ENCODE data around the gene ABCC1. TPM values are rescaled to one million over a fixed set of nuclear protein-coding genes. Genes with fewer than 3 reads are reported as not detected.

ABCC1 gene
- total RNA-seq, 1 donor from 2014 or later: 49.8 TPM

DNA sequence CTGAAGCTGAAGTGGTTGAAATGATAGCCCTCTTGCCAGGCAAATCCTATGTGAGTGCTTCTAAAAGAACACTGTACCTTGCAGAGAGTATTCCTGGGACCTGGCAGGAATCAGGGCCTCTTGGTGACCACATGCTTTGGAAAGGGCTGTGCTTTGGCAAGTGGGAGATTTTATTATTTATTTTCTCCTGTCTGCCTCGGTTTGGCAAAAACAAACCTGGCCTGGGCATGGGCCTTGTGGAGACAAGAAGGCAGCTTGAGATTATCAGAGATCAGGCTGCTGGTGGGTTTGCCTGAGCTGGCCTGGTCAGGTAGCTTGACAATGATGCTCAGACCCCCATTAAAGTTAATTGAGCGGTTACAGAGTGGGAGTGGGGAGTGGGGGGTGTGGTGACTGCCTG is 24.6 kb downstream of the ABCC1 start:
- H3K36me3 Mint-ChIP-seq (ENCODE audit: low read depth): peaks cover 50% of the 10 kb centered on the region
- no peak overlapping the region for H3K27ac Mint-ChIP-seq
- peaks cover 19% of the 10 kb centered on the region for H3K9me3 Mint-ChIP-seq
- no peak for DNase-seq
- H3K4me1 Mint-ChIP-seq: peaks cover 17% of the 10 kb centered on the region
- CTCF ChIA-PET: no interaction called here
- no peak overlapping the region for H3K4me3 Mint-ChIP-seq
- ATAC-seq (ENCODE audit: low read depth): no peak
- POLR2A ChIA-PET: interaction anchor here (1.0 kb wide), 1 partner anchor 15 kb away, joined by 3 read pairs; no protein-coding TSS in a partner anchor
- TF ChIP-seq, protein P1, sequence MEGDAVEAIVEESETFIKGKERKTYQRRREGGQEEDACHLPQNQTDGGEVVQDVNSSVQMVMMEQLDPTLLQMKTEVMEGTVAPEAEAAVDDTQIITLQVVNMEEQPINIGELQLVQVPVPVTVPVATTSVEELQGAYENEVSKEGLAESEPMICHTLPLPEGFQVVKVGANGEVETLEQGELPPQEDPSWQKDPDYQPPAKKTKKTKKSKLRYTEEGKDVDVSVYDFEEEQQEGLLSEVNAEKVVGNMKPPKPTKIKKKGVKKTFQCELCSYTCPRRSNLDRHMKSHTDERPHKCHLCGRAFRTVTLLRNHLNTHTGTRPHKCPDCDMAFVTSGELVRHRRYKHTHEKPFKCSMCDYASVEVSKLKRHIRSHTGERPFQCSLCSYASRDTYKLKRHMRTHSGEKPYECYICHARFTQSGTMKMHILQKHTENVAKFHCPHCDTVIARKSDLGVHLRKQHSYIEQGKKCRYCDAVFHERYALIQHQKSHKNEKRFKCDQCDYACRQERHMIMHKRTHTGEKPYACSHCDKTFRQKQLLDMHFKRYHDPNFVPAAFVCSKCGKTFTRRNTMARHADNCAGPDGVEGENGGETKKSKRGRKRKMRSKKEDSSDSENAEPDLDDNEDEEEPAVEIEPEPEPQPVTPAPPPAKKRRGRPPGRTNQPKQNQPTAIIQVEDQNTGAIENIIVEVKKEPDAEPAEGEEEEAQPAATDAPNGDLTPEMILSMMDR (IDR thresholded peaks at IDR 0.05): no peak
- intact Hi-C loops (cut with micrococcal nuclease): no loop called here
- H3K27me3 Mint-ChIP-seq: no peaks in the 10 kb centered on the region

- Mint-ChIP-seq H3K9me3 (peaks cover 22% of the 10 kb centered on the region), H3K27me3 (no peaks in the 10 kb centered on the region), H3K27ac (no peak overlapping the region), H3K36me3 (ENCODE audit: low read depth) (peaks cover 56% of the 10 kb centered on the region), H3K4me1 (peaks cover 16% of the 10 kb centered on the region), H3K4me3 (no peak overlapping the region)
- TF ChIP-seq, protein P1 (IDR thresholded peaks at IDR 0.05): no peak
- ChIA-PET CTCF (no interaction called here), POLR2A (no interaction called here)
- DNase-seq (no peak), ATAC-seq (ENCODE audit: low read depth) (no peak)
- intact Hi-C loops (cut with micrococcal nuclease): no loop called here
Measured at GRCh38 chr16:15975172-15975571, 25.8 kb downstream of the ABCC1 start.

DNA sequence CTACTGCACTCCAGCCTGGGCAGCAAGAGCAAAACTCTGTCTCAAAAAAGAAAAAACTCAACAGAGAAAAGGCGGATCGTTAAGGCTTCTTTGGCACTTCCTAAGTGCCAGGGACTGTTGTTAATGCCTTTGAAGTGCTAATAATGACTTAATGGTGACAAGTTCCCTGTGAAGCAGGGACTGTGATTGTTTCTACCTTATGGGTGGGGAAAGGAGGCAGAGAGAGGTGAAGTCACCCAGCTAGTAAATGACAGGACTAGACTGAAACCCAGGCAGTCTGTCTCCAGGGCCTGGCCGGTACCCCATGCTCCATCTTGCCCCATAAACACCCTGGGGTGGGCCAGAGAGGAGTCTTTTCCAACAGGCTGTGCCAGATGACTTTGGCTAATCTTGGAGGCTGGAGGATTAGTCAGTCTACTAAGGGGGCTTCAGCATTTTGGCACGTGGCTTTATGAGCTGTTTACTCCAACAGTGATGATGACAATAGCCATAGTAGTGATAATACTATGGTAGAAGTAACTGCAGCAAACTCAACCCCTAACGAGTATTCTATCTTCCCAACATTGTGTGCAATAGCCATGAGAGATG is 26.9 kb downstream of the ABCC1 start:
- ChIA-PET CTCF (no interaction called here), POLR2A (no interaction called here)
- intact Hi-C loops (cut with micrococcal nuclease): no loop called here
- H3K36me3 Mint-ChIP-seq (ENCODE audit: low read depth): peaks cover 56% of the 10 kb centered on the region
- H3K9me3 Mint-ChIP-seq: peaks cover 24% of the 10 kb centered on the region
- no peak overlapping the region for H3K4me3 Mint-ChIP-seq
- ATAC-seq (ENCODE audit: low read depth) (no peak), DNase-seq (no peak)
- H3K27me3 Mint-ChIP-seq: no peaks in the 10 kb centered on the region
- no peak overlapping the region for H3K27ac Mint-ChIP-seq
- H3K4me1 Mint-ChIP-seq: peaks cover 8% of the 10 kb centered on the region
- TF ChIP-seq, protein P1 (IDR thresholded peaks at IDR 0.05): no peak

- no peak overlapping the region for H3K27ac Mint-ChIP-seq
- H3K9me3 Mint-ChIP-seq: peaks cover 25% of the 10 kb centered on the region
- H3K27me3 Mint-ChIP-seq: no peaks in the 10 kb centered on the region
- H3K4me1 Mint-ChIP-seq: peaks cover 6% of the 10 kb centered on the region
- DNase-seq (no peak), ATAC-seq (ENCODE audit: low read depth) (no peak)
- TF ChIP-seq, protein P1 (IDR thresholded peaks at IDR 0.05): no peak
- POLR2A ChIA-PET: no interaction called here
- CTCF ChIA-PET: no interaction called here
- H3K4me3 Mint-ChIP-seq: no peak overlapping the region
- H3K36me3 Mint-ChIP-seq (ENCODE audit: low read depth): peaks cover 56% of the 10 kb centered on the region
- intact Hi-C loops (cut with micrococcal nuclease): no loop called here
Measured at GRCh38 chr16:15976929-15977637, 27.7 kb downstream of the ABCC1 start.

GRCh38 chr16:15979801-15980200 is 30.4 kb downstream of the ABCC1 start:
- Mint-ChIP-seq H3K36me3 (ENCODE audit: low read depth) (peaks cover 56% of the 10 kb centered on the region), H3K4me1 (peaks cover 7% of the 10 kb centered on the region), H3K27me3 (no peaks in the 10 kb centered on the region), H3K27ac (no peak overlapping the region), H3K9me3 (peaks cover 24% of the 10 kb centered on the region), H3K4me3 (no peak overlapping the region)
- ChIA-PET CTCF (no interaction called here), POLR2A (no interaction called here)
- intact Hi-C loops (cut with micrococcal nuclease): no loop called here
- TF ChIP-seq, protein P1 (IDR thresholded peaks at IDR 0.05): no peak
- no peak for ATAC-seq (ENCODE audit: low read depth)
- no peak for DNase-seq

Data from activated B cell treated with CpG ODN at 0.5 μM for 24 hours (primary cell).